Endothelial cell of umbilical vein (primary cell): ENCODE measurements around the gene IGSF3. TPM values are rescaled to one million over a fixed set of nuclear protein-coding genes. Genes with fewer than 3 reads are reported as not detected.

ENCODE experiments used
- BruUV-seq: library from RNA; stranded (reverse); fragments of 400-500 nt; replicated peaks from 2 replicates; lab custom pipeline; 2021; lab: Mats Ljungman, UMichigan
- CTCF ChIA-PET: fragments of 300-600, 350-600 bp; sonication (Branson Sonifier 250); formaldehyde crosslinking; loops from one replicate; lab custom pipeline; 2021; ENCODE audit warnings: antibody characterized with exemption, inconsistent platforms; lab: Charles Lee
- POLR2A ChIA-PET: fragments of 300-600, 350-600 bp; sonication (Branson Sonifier 250); formaldehyde crosslinking; loops from one replicate; lab custom pipeline; 2021; ENCODE audit warnings: antibody characterized with exemption, inconsistent platforms; lab: Charles Lee
- DNase-seq: peaks from one replicate; pipeline ENCODE4 v3.0.0-alpha.2; 2011; ENCODE audit warnings: low read depth, low spot score
- FAIRE-seq: peaks from 2 replicates; lab custom pipeline; 2011; peaks lifted over from hg19 to GRCh38; lab: Jason Lieb, UNC
- H2AFZ ChIP-seq: 2 replicates; pipeline ENCODE4 v1.6.0; 2012; ENCODE audit warnings: low read depth, low read length, control low read depth, inconsistent platforms
- H3K27ac ChIP-seq: 2 replicates; pipeline ENCODE4 v1.5.1; 2011; ENCODE audit warnings: low read depth, mild to moderate bottlenecking, control low read depth, low read length, moderate library complexity; ENCODE audit not compliant: insufficient read depth
- H3K27me3 ChIP-seq, 2 experiments: 2 replicates each; pipeline versions ENCODE4 v1.6.0 to v1.6.1; 2011; ENCODE audit warnings: low read length in 2 of 2, mixed read lengths in 1 of 2; ENCODE audit not compliant: control insufficient read depth in 2 of 2, insufficient read depth in 2 of 2
- H3K36me3 ChIP-seq, 2 experiments: 2 replicates in 1 of 2; 3 replicates in 1 of 2; pipeline ENCODE4 v1.5.1; 2011; ENCODE audit warnings: low read length in 2 of 2, mild to moderate bottlenecking in 1 of 2, moderate library complexity in 1 of 2; ENCODE audit not compliant: control insufficient read depth in 2 of 2, insufficient read depth in 2 of 2; ENCODE audit errors: extremely low read depth in 1 of 2
- H3K4me1 ChIP-seq: 3 replicates; pipeline ENCODE4 v1.5.1; 2011; ENCODE audit warnings: mild to moderate bottlenecking, low read length; ENCODE audit not compliant: control insufficient read depth, insufficient read depth; ENCODE audit errors: extremely low read depth
- H3K4me2 ChIP-seq: 2 replicates; pipeline ENCODE4 v1.6.1; 2011; ENCODE audit warnings: low read length, control low read depth, mixed read lengths; ENCODE audit not compliant: insufficient read depth
- H3K4me3 ChIP-seq, 3 experiments: fragments of 200-600 bp in 1 of 3; sonication (generic), shearing (Covaris generic) in 1 of 3; replicated peaks in 1 of 3; 2 replicates each; pipeline ENCODE4 v1.5.1; 2011 to 2016; ENCODE audit warnings: control low read depth in 3 of 3, low read length in 3 of 3, mild to moderate bottlenecking in 2 of 3, inconsistent platforms in 1 of 3, low read depth in 1 of 3, moderate library complexity in 1 of 3; ENCODE audit not compliant: insufficient read depth in 1 of 3
- H3K79me2 ChIP-seq: 2 replicates; pipeline ENCODE4 v1.6.0; 2012; ENCODE audit warnings: low read length, inconsistent platforms; ENCODE audit not compliant: control insufficient read depth, insufficient read depth
- H3K9ac ChIP-seq: replicated peaks from 2 replicates; pipeline ENCODE3; 2011; ENCODE audit warnings: low read length, control low read depth; ENCODE audit not compliant: insufficient read depth; ENCODE audit errors: extremely low read depth
- H3K9me1 ChIP-seq: replicated peaks from 3 replicates; pipeline ENCODE4 v1.6.0; 2011; ENCODE audit warnings: mild to moderate bottlenecking, low read length; ENCODE audit not compliant: control insufficient read depth, insufficient read depth; ENCODE audit errors: extremely low read depth
- H3K9me3 ChIP-seq: replicated peaks from 2 replicates; pipeline ENCODE4 v1.5.1; 2012; ENCODE audit warnings: low read length, inconsistent platforms; ENCODE audit not compliant: control insufficient read depth, insufficient read depth
- H4K20me1 ChIP-seq: replicated peaks from 2 replicates; pipeline ENCODE3; 2011; ENCODE audit warnings: mild to moderate bottlenecking, low read length; ENCODE audit not compliant: control insufficient read depth, insufficient read depth; ENCODE audit errors: extremely low read depth
- EZH2 ChIP-seq: IDR thresholded peaks from 2 replicates; pipeline ENCODE4 v1.6.1; 2012; ENCODE audit warnings: borderline replicate concordance, low read depth, mild to moderate bottlenecking, moderate library complexity, low read length, inconsistent platforms; ENCODE audit not compliant: severe bottlenecking
- POLR2AphosphoS5 ChIP-seq: IDR thresholded peaks from 2 replicates; pipeline ENCODE4 v1.6.1; 2012; ENCODE audit warnings: low read depth, mild to moderate bottlenecking, control low read depth, low read length, moderate library complexity; ENCODE audit not compliant: insufficient read depth
- dilution Hi-C: fragments of 300-500 bp; cut with MboI; formaldehyde crosslinking; loops from one replicate; pipeline ENCODE4 v1.15.0; 2019; ENCODE audit warnings: low sequenced_read_pairs; ENCODE audit not compliant: extremely low pct_ligation_motif_present
- intact Hi-C: fragments of 100-400 bp; cut with micrococcal nuclease; formaldehyde crosslinking; loops from one replicate; pipeline ENCODE4 v1.10.0; 2022
- polyA plus RNA-seq, 4 experiments: library from polyadenylated mRNA; depleted of rRNA in 3 of 4; stranded (reverse) in 3 of 4; unstranded in 1 of 4; fragments of >200 nt; gene quantifications; 2 replicates each; pipeline versions ENCODE4 v1.2.1 to v1.2.3, GENCODE V29; 2011 to 2012; ENCODE audit warnings: missing spikeins in 1 of 4
- total RNA-seq: library from RNA; stranded (reverse); gene quantifications from 2 replicates; pipeline ENCODE4 v1.2.3, GENCODE V29; 2021

The IGSF3 gene
- total and polyA plus RNA-seq, 2 donors (not counting 3 experiments of a cell fraction or from before 2014, with no cell fraction given) = 0.63 to 2.2 TPM

GRCh38 chr1:116572771-116573430, 94.6 kb downstream of the IGSF3 start:
- no peak overlapping the region for H3K9ac ChIP-seq
- no peaks in the 10 kb centered on the region for H3K9me3 ChIP-seq
- no peak overlapping the region for H3K4me2 ChIP-seq
- no peaks in the 10 kb centered on the region for H3K79me2 ChIP-seq
- FAIRE-seq (no peak), DNase-seq (no peak)
- no TSS peak for BruUV-seq
- dilution Hi-C loops (no loop called here), intact Hi-C loops (loop anchor here (5.0 to 10.0 kb wide), 6 partner anchors 136 to 549 kb away; partner anchors contain the start of genes ATP1A1 and TRIM45)
- peaks cover 9% of the 10 kb centered on the region for H3K4me1 ChIP-seq
- H4K20me1 ChIP-seq = no peaks in the 10 kb centered on the region
- no peak overlapping the region for H2AFZ ChIP-seq
- ChIA-PET POLR2A (no interaction called here), CTCF (interaction anchor here (1.0 to 5.1 kb wide), 2 partner anchors 23 to 434 kb away, joined by 3 to 155 read pairs; no protein-coding TSS in a partner anchor)
- no peak overlapping the region for H3K4me3 ChIP-seq
- no peaks in the 10 kb centered on the region for H3K36me3 ChIP-seq
- no peak for TF ChIP-seq POLR2AphosphoS5
- H3K9me1 ChIP-seq = no peaks in the 10 kb centered on the region
- H3K27ac ChIP-seq = no peak overlapping the region
- H3K27me3 ChIP-seq = peaks cover 8 to 12% of the 10 kb centered on the region in 2 experiments

GRCh38 chr1:116572099-116572498, 95.4 kb downstream of the IGSF3 start:
- TF ChIP-seq EZH2 (peak; percentile 18), POLR2AphosphoS5 (no peak)
- POLR2A ChIA-PET = no interaction called here

More at GRCh38 chr1:116572099-116572498, 95.4 kb downstream of the IGSF3 start:
- BruUV-seq = no TSS peak
- intact Hi-C loops = loop anchor here (5.0 to 10.0 kb wide), 6 partner anchors 135 to 550 kb away; partner anchors contain the start of genes ATP1A1 and TRIM45
- FAIRE-seq = no peak
- Histone ChIP-seq H3K27me3 (peaks cover 6% of the 10 kb centered on the region in 2 experiments), H3K4me2 (no peak overlapping the region), H2AFZ (no peak overlapping the region), H3K9ac (no peak overlapping the region), H3K4me1 (peaks cover 9% of the 10 kb centered on the region), H3K27ac (no peak overlapping the region), H4K20me1 (no peaks in the 10 kb centered on the region), H3K4me3 (no peak overlapping the region), H3K79me2 (peaks cover 3% of the 10 kb centered on the region), H3K36me3 (no peaks in the 10 kb centered on the region), H3K9me1 (no peaks in the 10 kb centered on the region), H3K9me3 (no peaks in the 10 kb centered on the region)
- CTCF ChIA-PET = interaction anchor here (1.0 to 5.1 kb wide), 3 partner anchors 24 to 488 kb away, joined by 3 to 155 read pairs (median 3); partner anchors contain the start of gene TTF2
- DNase-seq = no peak
- dilution Hi-C loops = no loop called here
